Activated T-cell treated with anti-CD3 and anti-CD28 coated beads, Interleukin-2, amount 50 U/mL, for 24 hours (primary cell): ENCODE measurements around the gene PLGRKT.
"Not testable (repeated sequence)": the region's sequence is repeated elsewhere in the genome, so short reads cannot be mapped to it uniquely, and the experiment has no call there.

Experiments used
- DNase-seq: peaks from one replicate; pipeline ENCODE4 v3.0.0-alpha.2; 2020
- H3K27ac Mint-ChIP-seq: 2 replicates; pipeline ENCODE4 v1.8.0; 2020; ENCODE audit warnings: mild to moderate bottlenecking, mixed read lengths
- H3K27me3 Mint-ChIP-seq: 2 replicates; pipeline ENCODE4 v1.8.0; 2020; ENCODE audit warnings: mixed read lengths
- H3K36me3 Mint-ChIP-seq: 2 replicates; pipeline ENCODE4 v1.8.0; 2020; ENCODE audit warnings: low read depth, mixed read lengths
- H3K4me1 Mint-ChIP-seq: 2 replicates; pipeline ENCODE4 v1.8.0; 2020; ENCODE audit warnings: low read depth, mixed read lengths
- H3K4me3 Mint-ChIP-seq: 2 replicates; pipeline ENCODE4 v1.8.0; 2020; ENCODE audit warnings: mild to moderate bottlenecking, moderate library complexity, mixed read lengths
- H3K9me3 Mint-ChIP-seq: 2 replicates; pipeline ENCODE4 v1.8.0; 2020; ENCODE audit warnings: mixed read lengths

PLGRKT gene

DNA sequence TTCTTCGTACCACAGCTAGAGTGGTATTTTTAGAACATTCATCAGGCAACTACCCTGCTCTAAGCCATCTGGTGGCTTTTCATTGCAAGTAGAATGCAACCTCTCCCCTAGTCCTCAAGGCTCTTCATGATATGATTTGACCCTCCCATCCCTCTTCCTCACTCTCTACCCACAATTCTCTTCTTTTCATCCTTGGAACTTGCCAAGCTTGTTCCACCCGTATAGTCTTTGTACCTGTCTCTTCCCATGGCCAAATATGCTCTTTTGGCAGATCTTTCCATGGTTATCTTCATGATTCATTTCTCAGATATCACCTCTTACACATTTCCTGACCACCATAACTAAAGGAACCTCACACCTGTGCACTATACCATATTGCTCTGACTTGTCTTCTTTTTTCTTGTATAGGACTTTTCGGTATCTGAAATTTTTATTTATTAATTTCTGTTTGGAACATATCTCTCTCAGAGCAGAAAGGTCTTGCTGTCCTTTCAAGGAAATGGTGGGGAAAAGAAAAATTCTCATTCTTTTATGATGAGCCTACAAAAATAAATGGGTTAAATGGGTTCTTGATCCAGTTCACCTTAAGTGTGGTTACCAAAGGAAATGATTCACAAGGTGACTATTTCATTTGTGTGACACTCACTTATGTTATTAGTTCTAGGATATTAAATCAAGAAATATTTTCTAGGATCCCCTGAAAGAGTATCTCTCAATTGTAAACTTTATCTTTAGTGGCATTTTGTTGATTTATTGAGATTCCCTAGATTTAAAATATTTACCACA is 8.9 kb upstream of the PLGRKT start:
- Mint-ChIP-seq H3K36me3 (peaks cover 17% of the 10 kb centered on the region), H3K4me3 (peak overlapping the region; percentile 28), H3K4me1 (peaks cover 63% of the 10 kb centered on the region), H3K9me3 (no peaks in the 10 kb centered on the region), H3K27ac (peak overlapping the region; percentile 88), H3K27me3 (no peaks in the 10 kb centered on the region)
- no peak for DNase-seq

DNA sequence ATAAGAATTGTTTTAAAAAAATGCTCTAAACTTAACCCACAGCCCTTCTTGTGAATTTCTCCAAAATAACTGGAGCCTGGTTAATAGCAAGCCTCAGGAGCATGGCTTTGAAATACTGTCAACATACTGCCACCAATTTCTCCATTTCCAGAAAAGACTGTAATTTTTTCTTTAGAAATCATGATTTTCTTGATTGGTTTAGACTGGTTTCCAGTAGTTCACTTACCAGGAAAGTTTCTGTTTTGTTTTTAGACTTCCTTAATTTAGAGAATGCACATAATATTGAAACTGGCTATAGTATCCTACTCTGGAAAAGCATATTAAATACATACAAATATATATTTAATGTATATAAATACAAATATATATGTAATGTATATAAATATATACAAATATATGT is 8.2 kb upstream of the PLGRKT start:
- H3K27ac Mint-ChIP-seq = no peak overlapping the region
- no peak for DNase-seq
- peaks cover 9% of the 10 kb centered on the region for H3K36me3 Mint-ChIP-seq
- peaks cover 66% of the 10 kb centered on the region for H3K4me1 Mint-ChIP-seq
- H3K27me3 Mint-ChIP-seq = no peaks in the 10 kb centered on the region
- no peak overlapping the region for H3K4me3 Mint-ChIP-seq
- H3K9me3 Mint-ChIP-seq = no peaks in the 10 kb centered on the region

DNA sequence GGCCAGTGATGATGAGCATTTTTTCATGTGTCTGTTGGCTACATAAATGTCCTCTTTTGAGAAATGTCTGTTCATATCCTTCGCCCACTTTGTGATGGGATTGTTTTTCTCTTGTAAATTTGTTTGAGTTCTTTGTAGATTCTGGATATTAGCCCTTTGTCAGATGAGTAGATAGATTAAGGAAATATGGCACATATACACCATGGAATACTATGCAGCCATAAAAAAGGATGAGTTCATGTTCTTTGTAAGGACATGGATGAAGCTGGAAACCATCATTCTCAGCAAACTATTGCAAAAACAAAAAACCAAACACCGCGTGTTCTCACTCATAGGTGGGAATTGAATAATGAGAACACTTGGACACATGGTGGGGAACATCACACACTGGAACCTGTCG is 7.4 kb upstream of the PLGRKT start:
- not testable (repeated sequence) for H3K9me3 Mint-ChIP-seq, H3K4me3 Mint-ChIP-seq, H3K27me3 Mint-ChIP-seq, H3K36me3 Mint-ChIP-seq, DNase-seq
- peak overlapping the region; percentile 69 for H3K27ac Mint-ChIP-seq
- H3K4me1 Mint-ChIP-seq = peaks cover 71% of the 10 kb centered on the region

DNA sequence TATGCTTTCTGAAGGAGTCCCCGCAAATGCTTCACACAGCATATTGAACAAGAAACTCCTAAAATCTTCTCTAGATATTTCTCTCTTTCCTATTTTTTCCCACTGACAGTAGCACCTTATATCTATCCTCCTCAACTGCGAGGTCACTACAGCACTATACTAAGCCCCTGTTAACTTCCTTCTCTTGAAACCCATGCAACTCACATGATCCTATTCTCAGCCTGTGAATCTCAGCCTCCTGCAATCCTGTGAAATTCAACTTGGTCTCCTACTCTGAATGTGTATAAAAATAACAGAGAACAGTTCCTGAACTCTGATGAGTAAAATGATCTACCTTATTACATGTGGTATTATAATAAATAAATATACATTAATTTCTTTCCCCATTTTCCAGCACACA is 6.1 kb upstream of the PLGRKT start:
- H3K27me3 Mint-ChIP-seq = no peaks in the 10 kb centered on the region
- no peak overlapping the region for H3K27ac Mint-ChIP-seq
- no peak for DNase-seq
- H3K9me3 Mint-ChIP-seq = no peaks in the 10 kb centered on the region
- H3K4me3 Mint-ChIP-seq = no peak overlapping the region
- H3K36me3 Mint-ChIP-seq = no peaks in the 10 kb centered on the region
- peaks cover 68% of the 10 kb centered on the region for H3K4me1 Mint-ChIP-seq

DNA sequence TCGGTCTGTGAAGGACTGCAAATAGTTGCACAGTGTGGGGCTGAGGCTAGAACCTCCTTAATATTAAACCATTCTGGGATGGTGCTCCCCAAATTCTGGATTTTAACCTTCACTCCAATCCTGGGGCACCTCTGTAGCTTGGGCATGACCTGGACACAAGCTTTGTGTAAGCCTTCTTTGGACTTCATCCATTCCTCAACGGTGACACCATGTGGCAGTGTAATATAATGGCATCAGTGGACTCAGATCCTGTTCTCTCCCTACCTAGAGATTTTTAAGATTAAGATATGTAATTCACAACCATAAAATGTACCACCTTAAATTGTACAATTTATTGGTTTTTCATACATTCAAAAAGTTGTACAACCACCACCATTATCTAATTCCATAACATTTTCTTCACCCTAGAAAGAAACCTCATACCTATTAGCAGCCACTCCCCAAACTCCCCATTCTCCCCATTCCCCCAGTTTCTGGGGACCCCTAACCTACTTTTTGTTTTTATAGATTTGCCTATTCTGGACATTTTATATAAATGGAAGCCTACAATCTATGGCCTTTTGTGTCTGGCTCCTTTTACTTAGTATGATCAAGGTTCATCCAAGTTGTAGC is 4.8 kb upstream of the PLGRKT start:
- no peak for DNase-seq
- peaks cover 66% of the 10 kb centered on the region for H3K4me1 Mint-ChIP-seq
- H3K4me3 Mint-ChIP-seq = no peak overlapping the region
- no peaks in the 10 kb centered on the region for H3K9me3 Mint-ChIP-seq
- H3K36me3 Mint-ChIP-seq = peaks cover 2% of the 10 kb centered on the region
- H3K27ac Mint-ChIP-seq = no peak overlapping the region
- no peaks in the 10 kb centered on the region for H3K27me3 Mint-ChIP-seq

DNA sequence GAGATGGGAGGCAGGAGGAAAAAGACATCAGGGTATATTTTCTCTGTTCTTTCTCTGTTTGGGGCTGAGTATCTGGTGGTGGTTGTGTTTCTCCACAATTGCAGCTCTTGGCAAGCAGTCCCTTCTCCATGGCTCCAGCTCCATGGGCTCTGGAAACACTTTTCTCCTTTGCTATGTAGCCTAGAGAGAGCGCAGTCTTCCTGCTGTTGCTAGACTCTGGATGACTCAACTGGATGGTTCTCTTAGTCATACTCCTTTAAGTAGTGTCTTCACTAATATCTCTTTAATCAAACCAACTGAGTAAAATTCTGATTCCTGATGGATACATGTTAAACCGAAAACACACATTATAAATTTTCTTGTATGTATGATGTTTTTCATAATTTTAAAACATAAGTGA is 3.3 kb upstream of the PLGRKT start:
- no peaks in the 10 kb centered on the region for H3K9me3 Mint-ChIP-seq
- no peak overlapping the region for H3K4me3 Mint-ChIP-seq
- H3K27ac Mint-ChIP-seq = peak overlapping the region; percentile 83
- H3K36me3 Mint-ChIP-seq = peaks cover 16% of the 10 kb centered on the region
- no peaks in the 10 kb centered on the region for H3K27me3 Mint-ChIP-seq
- peaks cover 65% of the 10 kb centered on the region for H3K4me1 Mint-ChIP-seq
- no peak for DNase-seq

GRCh38 chr9:5440426-5440825 is 2.7 kb upstream of the PLGRKT start:
- peaks cover 22% of the 10 kb centered on the region for H3K36me3 Mint-ChIP-seq
- H3K27me3 Mint-ChIP-seq = no peaks in the 10 kb centered on the region
- H3K4me1 Mint-ChIP-seq = peaks cover 66% of the 10 kb centered on the region
- peak overlapping the region; percentile 13 for H3K27ac Mint-ChIP-seq
- no peaks in the 10 kb centered on the region for H3K9me3 Mint-ChIP-seq
- DNase-seq = no peak
- H3K4me3 Mint-ChIP-seq = no peak overlapping the region

GRCh38 chr9:5438301-5439162 is 807 bp upstream of the PLGRKT start:
- peaks cover 65% of the 10 kb centered on the region for H3K4me1 Mint-ChIP-seq
- peak overlapping the region; percentile 99 for H3K27ac Mint-ChIP-seq
- H3K9me3 Mint-ChIP-seq = peaks cover 2% of the 10 kb centered on the region
- DNase-seq = no peak
- no peaks in the 10 kb centered on the region for H3K27me3 Mint-ChIP-seq
- H3K36me3 Mint-ChIP-seq = peaks cover 34% of the 10 kb centered on the region
- H3K4me3 Mint-ChIP-seq = peak overlapping the region; percentile 92

- peaks cover 55% of the 10 kb centered on the region for H3K36me3 Mint-ChIP-seq
- peak overlapping the region; percentile 92 for H3K4me3 Mint-ChIP-seq
- H3K27me3 Mint-ChIP-seq = no peaks in the 10 kb centered on the region
- peak overlapping the region; percentile 99 for H3K27ac Mint-ChIP-seq
- DNase-seq = no peak
- peaks cover 2% of the 10 kb centered on the region for H3K9me3 Mint-ChIP-seq
- peaks cover 60% of the 10 kb centered on the region for H3K4me1 Mint-ChIP-seq
Observed at GRCh38 chr9:5436441-5436840, 1.3 kb downstream of the PLGRKT start.

- peaks cover 60% of the 10 kb centered on the region for H3K36me3 Mint-ChIP-seq
- H3K9me3 Mint-ChIP-seq = peaks cover 2% of the 10 kb centered on the region
- peaks cover 55% of the 10 kb centered on the region for H3K4me1 Mint-ChIP-seq
- DNase-seq = no peak
- no peaks in the 10 kb centered on the region for H3K27me3 Mint-ChIP-seq
- H3K27ac Mint-ChIP-seq = peak overlapping the region; percentile 99
- H3K4me3 Mint-ChIP-seq = peak overlapping the region; percentile 92
Observed at GRCh38 chr9:5435912-5436311, 1.8 kb downstream of the PLGRKT start.

GRCh38 chr9:5433841-5434810 is 3.6 kb downstream of the PLGRKT start:
- peaks cover 77% of the 10 kb centered on the region for H3K36me3 Mint-ChIP-seq

DNA sequence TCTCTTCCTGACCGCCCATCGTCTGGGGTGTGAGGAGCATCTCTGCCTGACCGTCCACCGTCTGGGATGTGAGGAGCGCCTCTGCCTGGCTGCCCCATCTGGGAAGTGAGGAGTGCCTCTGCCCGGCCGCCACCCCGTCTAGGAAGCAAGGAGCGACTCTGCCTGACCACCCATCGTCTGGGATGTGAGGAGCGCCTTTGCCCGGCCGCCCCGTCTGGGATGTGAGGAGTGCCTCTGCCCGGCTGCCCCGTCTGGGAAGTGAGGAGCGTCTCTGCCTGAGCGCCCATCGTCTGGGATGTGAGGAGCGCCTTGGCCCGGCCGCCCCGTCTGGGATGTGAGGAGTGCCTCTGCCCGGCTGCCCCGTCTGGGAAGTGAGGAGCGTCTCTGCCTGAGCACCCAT is 4.4 kb downstream of the PLGRKT start:
- H3K9me3 Mint-ChIP-seq, H3K27ac Mint-ChIP-seq, DNase-seq, H3K4me3 Mint-ChIP-seq, H3K27me3 Mint-ChIP-seq: not testable (repeated sequence)
- Mint-ChIP-seq H3K4me1 (peaks cover 43% of the 10 kb centered on the region), H3K36me3 (peaks cover 79% of the 10 kb centered on the region)

More at GRCh38 chr9:5433841-5434810, 3.6 kb downstream of the PLGRKT start:
- peaks cover 48% of the 10 kb centered on the region for H3K4me1 Mint-ChIP-seq
- not testable (repeated sequence) for H3K4me3 Mint-ChIP-seq, H3K27me3 Mint-ChIP-seq, DNase-seq, H3K9me3 Mint-ChIP-seq
- H3K27ac Mint-ChIP-seq = peak overlapping the region; percentile 44

DNA sequence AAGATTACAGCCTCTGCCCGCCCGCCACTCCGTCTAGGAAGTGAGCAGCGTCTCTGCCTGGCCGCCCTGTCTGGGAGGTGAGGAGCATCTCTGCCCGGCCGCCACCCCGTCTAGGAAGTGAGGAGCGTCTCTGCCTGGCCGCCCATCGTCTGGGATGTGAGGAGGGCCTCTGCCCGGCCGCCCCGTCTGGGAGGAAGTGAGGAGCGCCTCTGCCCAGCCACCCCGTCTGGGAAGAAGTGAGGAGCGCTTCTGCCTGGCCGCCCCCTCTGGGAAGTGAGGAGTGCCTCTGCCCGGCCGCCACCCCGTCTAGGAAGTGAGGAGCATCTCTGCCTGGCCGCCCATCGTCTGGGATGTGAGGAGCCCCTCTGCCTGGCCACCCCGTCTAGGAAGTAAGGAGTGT is 4.8 kb downstream of the PLGRKT start:
- not testable (repeated sequence) for DNase-seq, H3K9me3 Mint-ChIP-seq, H3K4me3 Mint-ChIP-seq, H3K27me3 Mint-ChIP-seq, H3K27ac Mint-ChIP-seq
- Mint-ChIP-seq H3K4me1 (peaks cover 39% of the 10 kb centered on the region), H3K36me3 (peaks cover 78% of the 10 kb centered on the region)

DNA sequence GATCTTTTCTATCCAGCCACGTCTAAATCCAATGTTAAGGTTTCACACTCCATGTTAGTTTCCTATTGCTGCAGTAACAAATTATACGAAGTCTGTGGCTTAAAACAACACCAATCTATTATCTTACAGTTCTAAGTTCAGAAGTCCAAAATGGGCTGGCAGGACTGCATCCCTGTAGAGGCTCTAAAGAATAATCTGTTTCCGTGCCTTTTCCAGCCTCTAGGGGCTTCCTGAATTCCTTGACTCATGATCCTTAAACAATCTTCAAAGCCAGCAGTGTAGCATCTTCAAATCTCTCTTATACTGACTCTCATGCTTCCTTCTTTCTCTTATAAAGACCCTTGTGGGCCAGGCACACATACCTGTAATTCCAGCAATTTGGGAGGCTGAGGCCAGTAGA is 6.8 kb downstream of the PLGRKT start:
- no peak for DNase-seq
- Mint-ChIP-seq H3K4me1 (peaks cover 22% of the 10 kb centered on the region), H3K27ac (no peak overlapping the region), H3K36me3 (peaks cover 62% of the 10 kb centered on the region), H3K4me3 (no peak overlapping the region), H3K9me3 (peaks cover 2% of the 10 kb centered on the region), H3K27me3 (no peaks in the 10 kb centered on the region)
